22Rv1 (cell line): ENCODE results near the gene TRIM52.

ENCODE experiments used
- CTCF ChIP-seq: fragments of 450-650 bp; IDR thresholded peaks from 2 replicates; pipeline ENCODE4 v1.5.1; 2017; ENCODE audit warnings: mild to moderate bottlenecking
- ZFX ChIP-seq: fragments of 450-650 bp; IDR thresholded peaks from 2 replicates; pipeline ENCODE4 v1.6.1; 2017; ENCODE audit warnings: antibody characterized with exemption, borderline replicate concordance

DNA sequence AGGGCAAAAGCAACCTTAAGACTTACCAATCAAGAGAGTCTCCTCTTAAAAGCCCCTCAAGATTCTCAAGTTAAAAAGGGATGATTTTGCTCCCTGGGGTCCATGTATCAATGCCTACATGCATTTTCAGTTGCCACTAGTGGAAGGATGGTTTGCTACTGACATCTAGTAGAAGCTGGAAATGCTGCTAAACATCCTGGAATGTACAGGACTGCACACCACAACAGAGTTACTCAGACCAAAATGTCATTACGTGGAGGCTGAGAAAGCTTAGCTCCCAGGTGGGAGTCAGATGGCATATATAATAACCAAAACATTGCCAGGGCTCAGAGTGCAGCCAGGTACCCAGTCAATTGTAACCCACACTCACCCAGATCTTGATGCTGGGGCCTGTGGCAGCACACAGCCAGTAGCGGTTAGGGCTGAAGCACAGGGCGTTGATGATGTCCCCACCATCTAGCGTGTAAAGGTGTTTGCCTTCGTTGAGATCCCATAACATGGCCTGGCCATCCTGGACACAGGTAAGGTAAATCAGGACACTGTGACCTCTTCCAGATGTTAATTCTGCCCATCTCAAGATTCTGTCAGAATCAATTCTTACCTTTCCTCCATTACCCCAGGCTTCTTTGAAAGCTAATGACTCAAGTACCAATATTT lies 23.1 kb downstream of the TRIM52 start:
- no peak for TF ChIP-seq CTCF
- no peak for TF ChIP-seq ZFX
